Panc1 (cell line): ENCODE data around the gene ATP13A2.

Experiments used
- CTCF ChIP-seq: fragments of 450-650 bp; IDR thresholded peaks from 2 replicates; pipeline ENCODE4 v1.5.1; 2017; ENCODE audit warnings: mild to moderate bottlenecking
- POLR2AphosphoS5 ChIP-seq: IDR thresholded peaks from 2 replicates; pipeline ENCODE4 v1.6.1; 2012; ENCODE audit warnings: mild to moderate bottlenecking, low read depth, low read length, moderate library complexity
- REST ChIP-seq, 2 experiments: IDR thresholded peaks; 2 replicates each; pipeline ENCODE4 v1.6.1; 2011 to 2012; ENCODE audit warnings: low read depth in 2 of 2, control low read depth in 1 of 2, low read length in 1 of 2, mild to moderate bottlenecking in 1 of 2, moderate library complexity in 1 of 2; ENCODE audit not compliant: insufficient read depth in 1 of 2
- SIN3A ChIP-seq: IDR thresholded peaks from 2 replicates; pipeline ENCODE4 v1.6.1; 2012; ENCODE audit warnings: low read depth, mild to moderate bottlenecking, low read length, moderate library complexity, borderline replicate concordance; ENCODE audit not compliant: insufficient read depth
- TCF7L2 ChIP-seq: IDR thresholded peaks from 2 replicates; pipeline ENCODE4 v1.6.1; 2011; ENCODE audit warnings: mild to moderate bottlenecking, low read depth, low read length, inconsistent platforms

GRCh38 chr1:16989676-16990391 is 21.9 kb downstream of the ATP13A2 start:
- TF ChIP-seq SIN3A (no peak), CTCF (no peak), TCF7L2 (no peak), POLR2AphosphoS5 (no peak), REST (IDR thresholded peaks at IDR 0.05; ENCODE audit: insufficient read depth in 1 of 2, low read depth in 2 of 2, low read length in 1 of 2) (no peak)
